Measurements from ENCODE around the gene CDC25C. TPM values are rescaled to one million over a fixed set of nuclear protein-coding genes. Genes with fewer than 3 reads are reported as not detected.
A peak's percentile ranks its signal among the peaks of the same experiment; 100 is the strongest.

CDC25C gene
- total RNA-seq, 2 donors from 2014 or later = 5.5 to 14.0 TPM

DNA sequence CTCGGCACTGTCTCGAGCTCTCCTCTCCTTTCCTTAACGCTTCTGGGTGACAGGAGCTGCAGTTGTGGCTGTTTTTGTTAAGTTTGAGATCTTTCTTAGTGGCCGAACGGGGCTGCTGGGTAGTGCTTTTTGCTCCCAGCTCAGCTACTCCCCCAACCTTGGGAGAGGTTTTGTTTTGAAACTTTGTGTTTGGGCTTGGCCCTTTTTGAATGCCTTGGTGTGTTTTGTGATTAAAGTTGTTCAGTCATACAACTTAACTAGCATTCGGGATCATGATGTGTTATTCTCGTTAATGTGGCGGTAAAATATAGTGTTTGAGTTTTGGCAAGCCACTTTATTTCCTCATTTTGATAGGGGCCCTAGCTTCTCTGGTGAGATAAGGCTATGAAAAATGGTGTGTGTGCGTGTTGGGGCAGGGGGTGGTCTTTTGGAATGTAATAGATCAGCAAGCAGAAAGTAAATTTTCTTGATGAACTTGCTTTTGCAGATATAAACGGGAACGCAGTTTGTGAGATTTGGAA lies 22.0 kb upstream of the CDC25C start:
- Mint-ChIP-seq H3K4me1 (ENCODE audit: low read depth in 2 of 2) (peaks cover 36 to 46% of the 10 kb centered on the region in 2 donors), H3K27ac (peak overlapping the region; percentile 85 to 96), H3K9me3 (peaks cover 5% of the 10 kb centered on the region), H3K36me3 (peaks cover 6% of the 10 kb centered on the region), H3K27me3 (no peaks in the 10 kb centered on the region), H3K4me3 (peak overlapping the region; percentile 99)
- no peak for ATAC-seq
- DNase-seq (ENCODE audit: low spot score) = no peak

DNA sequence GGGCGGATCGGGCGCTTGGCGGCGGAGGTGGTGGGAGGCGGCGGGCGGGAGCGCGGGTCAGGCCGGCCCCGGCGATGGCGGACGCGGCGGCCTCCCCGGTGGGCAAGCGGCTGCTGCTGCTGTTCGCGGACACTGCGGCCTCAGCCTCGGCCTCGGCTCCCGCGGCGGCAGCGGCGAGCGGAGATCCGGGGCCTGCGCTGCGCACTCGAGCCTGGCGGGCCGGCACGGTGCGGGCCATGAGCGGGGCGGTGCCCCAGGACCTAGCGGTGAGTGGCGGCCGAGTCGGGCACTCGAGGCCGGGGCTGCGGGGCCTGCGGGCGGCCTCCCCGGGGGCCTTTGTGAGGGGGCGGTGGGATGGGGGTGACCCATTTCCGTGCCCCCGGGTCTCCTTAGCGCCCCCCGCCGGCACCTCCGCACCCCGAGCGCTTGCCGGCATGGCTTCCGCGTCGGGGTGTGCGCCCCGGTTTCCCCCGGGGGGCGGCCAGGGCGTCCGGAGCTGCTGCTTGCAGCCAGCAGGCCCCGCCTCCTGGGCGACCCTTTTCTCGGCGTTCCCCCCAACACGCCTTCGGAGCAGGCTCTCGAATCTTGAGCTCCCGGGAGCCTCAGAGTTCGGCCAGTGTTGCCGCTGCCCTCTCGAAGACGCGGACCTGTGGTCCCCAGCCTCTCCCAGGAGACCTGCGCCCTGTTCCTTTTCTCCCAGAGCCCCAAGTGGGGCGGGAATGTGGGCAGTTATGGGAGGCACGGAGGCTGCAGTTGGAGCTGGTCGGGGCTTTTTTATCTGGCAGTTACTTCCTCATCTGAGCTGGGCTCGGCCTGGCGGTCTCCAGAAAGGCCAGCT lies 21.3 kb upstream of the CDC25C start:
- DNase-seq (ENCODE audit: low spot score) = peak; percentile 81
- ATAC-seq = peak; percentile 71 to 75

DNA sequence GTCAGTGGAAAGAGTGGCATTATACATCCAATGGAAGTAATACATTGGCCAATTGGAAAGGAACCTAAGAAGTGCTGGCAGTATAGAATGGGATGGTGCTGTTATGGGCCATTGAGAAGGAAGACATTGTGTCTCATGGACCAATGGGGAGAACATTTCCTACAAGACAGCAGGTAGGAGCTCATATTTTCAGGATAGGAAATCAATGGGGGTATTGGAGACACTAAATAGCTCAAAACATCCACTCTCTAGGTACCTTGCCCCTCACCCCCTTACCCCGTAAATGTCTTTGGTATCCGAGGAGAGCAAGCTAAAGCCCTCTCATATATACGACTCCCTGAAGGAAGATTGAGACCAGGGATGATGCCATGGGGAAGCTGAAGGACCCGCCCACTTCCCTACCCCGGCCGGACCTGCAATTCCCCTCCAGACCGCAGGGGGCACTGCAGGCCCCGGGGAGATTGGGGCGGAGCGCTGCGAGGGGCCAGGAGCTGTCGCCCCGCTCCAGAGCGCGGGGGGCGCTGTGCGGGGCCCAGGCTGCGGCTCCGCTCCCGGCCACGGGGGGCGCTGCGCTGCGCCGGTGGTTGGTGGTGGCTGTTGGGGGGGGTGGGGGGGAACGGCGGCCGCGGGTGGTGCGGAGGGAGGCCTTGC lies 20.6 kb upstream of the CDC25C start, which contains the start of gene KDM3B:
Gene KDM3B (plus strand): TSS at position 615 of the 651 bp plus-strand sequence. CDS start 111 bp downstream, outside the sequence.
- Mint-ChIP-seq H3K4me1 (ENCODE audit: low read depth in 2 of 2) (peaks cover 36 to 46% of the 10 kb centered on the region in 2 donors), H3K9me3 (peaks cover 5% of the 10 kb centered on the region), H3K36me3 (peaks cover 11% of the 10 kb centered on the region), H3K4me3 (peak within 1 kb of the TSS; percentile 99), H3K27me3 (no peaks in the 10 kb centered on the region), H3K27ac (peak within 1 kb of the TSS; percentile 85 to 96)
- DNase-seq (ENCODE audit: low spot score) (peak; percentile 93), ATAC-seq (peak; percentile 95 to 96)

More for the DNA sequence above, 21.3 kb upstream of the CDC25C start:
- Mint-ChIP-seq H3K4me3 (peak overlapping the region; percentile 99), H3K36me3 (peaks cover 7% of the 10 kb centered on the region), H3K4me1 (ENCODE audit: low read depth in 2 of 2) (peaks cover 36 to 46% of the 10 kb centered on the region in 2 donors), H3K9me3 (peaks cover 5% of the 10 kb centered on the region), H3K27ac (peak overlapping the region; percentile 85 to 96), H3K27me3 (no peaks in the 10 kb centered on the region)

DNA sequence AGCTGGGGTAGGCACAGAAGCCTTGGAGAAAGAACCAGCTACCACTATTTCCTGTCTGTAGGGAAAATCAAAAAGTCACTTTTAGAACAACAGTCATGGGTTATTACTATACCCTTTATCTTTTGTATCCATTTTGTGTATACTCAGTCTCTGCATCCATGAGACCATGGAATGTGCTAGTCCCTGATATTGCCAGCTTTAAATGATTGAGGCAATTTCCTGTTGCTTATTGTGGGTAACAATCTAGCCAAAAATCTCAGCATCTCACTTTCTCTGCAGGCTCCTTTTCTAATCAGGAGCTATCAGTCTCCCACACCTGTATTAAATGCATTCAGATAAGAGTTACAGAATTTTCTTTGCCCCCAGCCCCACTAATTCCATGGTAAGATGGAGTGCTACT lies 19.9 kb upstream of the CDC25C start:
- ATAC-seq (no peak), DNase-seq (ENCODE audit: low spot score) (no peak)
- Mint-ChIP-seq H3K4me3 (peak overlapping the region; percentile 79), H3K4me1 (ENCODE audit: low read depth in 2 of 2) (peaks cover 36 to 46% of the 10 kb centered on the region in 2 donors), H3K27ac (peak overlapping the region; percentile 27 to 78), H3K9me3 (peaks cover 5% of the 10 kb centered on the region), H3K36me3 (peaks cover 11% of the 10 kb centered on the region), H3K27me3 (no peaks in the 10 kb centered on the region)

DNA sequence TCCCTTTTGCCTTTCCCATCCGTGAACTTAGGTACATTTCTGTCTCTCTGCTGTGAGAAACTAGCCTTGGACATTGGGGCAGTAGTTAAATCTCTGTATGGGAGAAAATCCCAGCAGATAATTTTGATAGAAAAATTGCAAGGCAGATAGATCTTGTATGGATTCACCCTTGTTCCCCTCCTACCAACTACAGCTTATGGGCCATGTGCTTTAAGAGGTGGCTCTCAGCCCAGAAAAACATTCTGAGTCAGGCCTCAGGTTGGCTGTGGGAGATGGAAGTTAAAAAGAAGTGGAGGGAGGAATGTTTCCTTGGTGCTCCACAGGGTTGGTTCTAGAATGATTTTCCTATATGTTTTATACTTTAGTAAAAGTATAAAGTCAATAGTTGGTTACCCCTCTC lies 19.5 kb upstream of the CDC25C start:
- ATAC-seq = no peak
- Mint-ChIP-seq H3K4me1 (ENCODE audit: low read depth in 2 of 2) (peaks cover 36 to 46% of the 10 kb centered on the region in 2 donors), H3K9me3 (peaks cover 5% of the 10 kb centered on the region), H3K36me3 (peaks cover 11% of the 10 kb centered on the region), H3K4me3 (no peak overlapping the region), H3K27me3 (no peaks in the 10 kb centered on the region), H3K27ac (peak overlapping the region in 1 of 2 donors; percentile 0)
- no peak for DNase-seq (ENCODE audit: low spot score)

DNA sequence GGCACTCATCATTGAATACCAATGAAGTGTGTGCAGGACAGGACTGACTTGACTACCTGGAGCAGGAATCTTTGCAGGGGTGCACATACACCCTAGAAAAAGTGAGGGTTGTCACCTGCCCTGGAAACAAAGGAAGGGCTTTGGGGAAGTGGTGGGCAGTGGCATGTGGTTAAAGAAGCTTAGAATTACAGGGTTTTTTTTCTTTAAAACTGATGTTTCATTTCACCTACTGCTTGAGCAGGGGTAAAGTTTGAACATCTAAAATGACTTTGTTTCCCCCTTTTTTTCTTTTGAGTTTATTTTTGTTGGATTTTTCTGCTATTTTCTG lies 18.9 kb upstream of the CDC25C start:
- Mint-ChIP-seq H3K9me3 (peaks cover 5% of the 10 kb centered on the region), H3K27ac (peak overlapping the region in 1 of 2 donors; percentile 0), H3K4me3 (no peak overlapping the region), H3K27me3 (no peaks in the 10 kb centered on the region), H3K36me3 (peaks cover 11% of the 10 kb centered on the region), H3K4me1 (ENCODE audit: low read depth in 2 of 2) (peaks cover 34 to 43% of the 10 kb centered on the region in 2 donors)
- ATAC-seq = no peak
- no peak for DNase-seq (ENCODE audit: low spot score)

DNA sequence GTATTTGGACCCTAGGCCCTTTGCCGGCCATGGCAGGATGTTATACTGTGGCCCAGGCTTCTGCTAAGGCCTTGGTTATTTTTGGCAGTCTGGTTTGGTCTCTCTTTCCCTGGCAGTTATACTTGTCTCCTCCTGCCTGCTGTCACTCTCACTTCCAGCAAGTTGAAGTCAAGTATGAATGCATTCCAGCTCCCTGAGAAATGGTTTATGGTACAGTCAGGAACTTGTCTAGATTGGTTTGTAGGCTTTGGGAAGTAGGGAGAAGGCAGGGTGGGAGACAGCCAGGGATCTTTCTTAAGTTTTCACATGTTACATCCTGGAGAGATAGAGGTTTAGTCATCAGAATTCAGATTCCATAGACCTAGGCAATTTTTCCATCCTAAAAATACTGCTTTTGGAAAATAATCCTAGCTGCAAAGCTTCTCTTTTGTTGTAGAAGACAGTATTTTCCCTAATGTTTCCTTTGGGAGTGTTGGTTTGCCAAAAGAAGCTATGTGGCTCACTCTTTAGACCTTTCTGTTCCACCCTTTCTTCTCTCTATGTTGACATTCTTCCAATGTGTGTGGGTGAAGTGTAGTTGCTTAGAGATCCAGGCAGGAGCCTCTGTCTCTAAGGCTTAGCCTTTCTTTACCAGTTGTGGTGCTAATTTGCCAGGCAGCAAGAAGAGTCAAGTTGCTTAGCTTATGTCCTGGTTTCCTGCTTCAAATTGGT lies 18.4 kb upstream of the CDC25C start:
- Mint-ChIP-seq H3K36me3 (peaks cover 11% of the 10 kb centered on the region), H3K4me3 (no peak overlapping the region), H3K27me3 (no peaks in the 10 kb centered on the region), H3K4me1 (ENCODE audit: low read depth in 2 of 2) (peaks cover 29 to 38% of the 10 kb centered on the region in 2 donors), H3K27ac (peak overlapping the region in 1 of 2 donors; percentile 0), H3K9me3 (peaks cover 5% of the 10 kb centered on the region)
- DNase-seq (ENCODE audit: low spot score) (no peak), ATAC-seq (no peak)

DNA sequence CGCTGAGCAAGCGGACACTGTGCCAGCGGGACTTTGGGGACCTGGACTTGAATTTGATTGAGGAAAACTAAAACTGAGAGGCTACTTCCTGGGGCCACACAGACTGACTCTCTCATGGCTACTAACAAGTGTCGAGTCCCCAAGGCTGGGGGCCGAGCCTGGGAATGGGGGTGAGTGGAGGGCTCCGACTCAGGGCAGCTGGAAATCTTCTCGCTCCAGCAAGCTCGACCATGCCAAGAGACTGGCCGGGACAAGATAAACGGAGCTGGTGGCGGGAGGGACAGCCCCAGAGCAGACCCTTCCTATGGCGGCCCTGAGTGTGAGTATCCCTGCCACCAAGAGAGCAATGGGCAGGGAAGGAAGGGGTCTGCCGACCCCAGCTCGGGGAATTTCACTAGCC lies 15.3 kb upstream of the CDC25C start:
- no peak overlapping the region for H3K27ac Mint-ChIP-seq
- H3K27me3 Mint-ChIP-seq = no peaks in the 10 kb centered on the region
- no peak for ATAC-seq
- DNase-seq (ENCODE audit: low spot score) = no peak
- H3K36me3 Mint-ChIP-seq = peaks cover 5% of the 10 kb centered on the region
- H3K9me3 Mint-ChIP-seq = peaks cover 3% of the 10 kb centered on the region
- peaks cover 10 to 17% of the 10 kb centered on the region in 2 donors for H3K4me1 Mint-ChIP-seq (ENCODE audit: low read depth in 2 of 2)
- H3K4me3 Mint-ChIP-seq = no peak overlapping the region

DNA sequence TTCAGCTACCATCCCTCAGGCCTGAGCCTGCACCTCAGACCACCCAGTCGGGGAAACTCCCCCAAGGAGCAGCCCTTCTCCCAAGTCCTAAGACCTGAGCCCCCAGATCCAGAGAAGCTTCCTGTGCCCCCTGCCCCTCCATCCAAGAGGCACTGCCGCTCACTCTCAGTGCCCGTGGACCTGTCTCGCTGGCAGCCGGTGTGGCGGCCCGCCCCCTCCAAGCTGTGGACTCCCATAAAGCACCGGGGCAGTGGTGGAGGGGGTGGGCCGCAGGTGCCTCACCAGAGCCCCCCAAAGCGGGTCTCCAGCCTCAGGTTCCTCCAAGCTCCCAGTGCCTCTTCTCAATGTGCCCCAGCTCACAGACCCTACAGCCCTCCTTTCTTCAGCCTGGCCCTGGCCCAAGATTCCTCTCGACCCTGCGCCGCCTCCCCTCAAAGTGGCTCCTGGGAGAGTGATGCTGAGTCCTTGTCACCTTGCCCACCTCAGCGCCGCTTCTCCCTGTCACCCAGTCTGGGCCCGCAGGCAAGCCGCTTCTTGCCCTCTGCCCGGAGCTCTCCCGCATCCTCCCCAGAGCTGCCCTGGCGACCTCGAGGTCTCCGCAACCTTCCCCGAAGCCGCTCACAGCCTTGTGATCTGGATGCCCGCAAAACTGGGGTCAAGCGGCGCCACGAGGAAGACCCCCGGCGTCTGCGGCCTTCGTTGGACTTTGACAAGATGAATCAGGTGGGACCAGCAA lies 13.5 kb upstream of the CDC25C start:
- ATAC-seq (peak in 1 of 2 donors; percentile 30), DNase-seq (ENCODE audit: low spot score) (no peak)
- Mint-ChIP-seq H3K4me1 (ENCODE audit: low read depth in 2 of 2) (peaks cover 10 to 13% of the 10 kb centered on the region in 2 donors), H3K9me3 (no peaks in the 10 kb centered on the region), H3K27ac (no peak overlapping the region), H3K27me3 (no peaks in the 10 kb centered on the region), H3K36me3 (peaks cover 5% of the 10 kb centered on the region), H3K4me3 (no peak overlapping the region)

DNA sequence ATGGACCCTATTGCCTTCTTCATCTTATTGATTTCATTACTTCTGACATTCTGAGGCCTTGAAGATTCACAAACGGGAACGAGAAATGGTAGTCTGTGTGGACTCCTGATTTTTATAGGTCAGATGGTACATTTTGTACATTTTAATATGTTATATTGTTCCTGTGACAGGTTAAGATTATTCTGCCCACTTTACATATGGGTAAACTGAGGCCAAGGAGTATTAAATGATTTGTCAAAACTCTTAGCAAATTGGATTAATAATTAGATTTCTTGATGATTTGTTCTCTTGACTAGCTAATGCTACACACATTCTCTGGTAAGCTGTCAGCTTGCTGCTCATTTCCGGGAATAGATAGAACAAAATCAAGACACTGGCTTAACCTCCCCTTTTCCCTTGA lies 8.4 kb upstream of the CDC25C start:
- no peaks in the 10 kb centered on the region for H3K36me3 Mint-ChIP-seq

DNA sequence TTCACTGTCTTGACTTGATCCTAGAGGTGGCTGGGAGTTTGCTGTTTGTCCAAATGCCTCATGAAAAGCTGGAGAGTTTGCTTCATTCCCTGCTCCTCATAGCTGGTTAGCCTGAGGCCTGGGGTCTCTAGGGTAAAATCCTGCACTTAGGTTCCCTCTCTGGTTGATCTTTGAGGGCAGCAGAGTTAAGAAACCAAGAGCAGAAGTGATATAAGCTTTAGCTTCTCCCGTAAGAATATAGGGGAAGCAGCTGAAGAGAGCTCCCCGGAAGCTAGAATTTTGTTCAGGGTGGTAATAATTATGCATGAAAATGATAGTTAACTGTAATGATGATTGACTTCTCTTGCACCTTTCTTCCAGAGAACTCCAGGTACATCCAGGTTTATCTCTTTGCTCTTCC lies 7.9 kb upstream of the CDC25C start:
- Mint-ChIP-seq H3K4me1 (ENCODE audit: low read depth in 2 of 2) (peaks cover 30 to 41% of the 10 kb centered on the region in 2 donors), H3K36me3 (no peaks in the 10 kb centered on the region), H3K9me3 (no peaks in the 10 kb centered on the region), H3K27ac (peak overlapping the region; percentile 98), H3K4me3 (peak overlapping the region; percentile 87), H3K27me3 (no peaks in the 10 kb centered on the region)
- ATAC-seq = no peak
- DNase-seq (ENCODE audit: low spot score) = no peak

More for the DNA sequence above, 8.4 kb upstream of the CDC25C start:
- no peak for ATAC-seq
- DNase-seq (ENCODE audit: low spot score) = no peak
- Mint-ChIP-seq H3K9me3 (no peaks in the 10 kb centered on the region), H3K4me3 (peak overlapping the region; percentile 87), H3K27me3 (no peaks in the 10 kb centered on the region), H3K27ac (peak overlapping the region; percentile 98), H3K4me1 (ENCODE audit: low read depth in 2 of 2) (peaks cover 30 to 39% of the 10 kb centered on the region in 2 donors)

DNA sequence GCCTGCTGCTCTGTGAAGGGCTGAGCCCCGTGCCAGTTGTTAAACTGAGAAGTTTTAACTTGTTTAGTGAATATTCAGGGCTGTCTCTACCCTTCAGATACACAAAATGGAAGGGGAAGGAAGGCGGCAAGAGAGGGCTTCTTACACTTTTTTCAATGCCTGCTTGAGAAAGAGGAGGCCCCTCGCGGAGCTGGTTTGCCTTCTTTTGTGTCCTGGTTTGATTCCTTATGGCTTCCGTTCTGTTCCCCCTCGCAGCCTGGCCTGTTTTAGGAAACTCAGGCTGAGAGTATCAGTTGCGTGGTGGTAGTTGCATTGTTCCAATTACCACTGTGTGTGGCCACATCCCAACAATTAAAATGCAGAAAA lies 7.5 kb upstream of the CDC25C start:
- Mint-ChIP-seq H3K27ac (peak overlapping the region; percentile 98), H3K36me3 (no peaks in the 10 kb centered on the region), H3K9me3 (no peaks in the 10 kb centered on the region), H3K27me3 (no peaks in the 10 kb centered on the region), H3K4me1 (ENCODE audit: low read depth in 2 of 2) (peaks cover 30 to 41% of the 10 kb centered on the region in 2 donors), H3K4me3 (peak overlapping the region; percentile 87)
- DNase-seq (ENCODE audit: low spot score) = no peak
- ATAC-seq = no peak
